Thyroid gland (tissue), 4 donors: Measurements from ENCODE around the gene SH2D4B. TPM values are rescaled to one million over a fixed set of nuclear protein-coding genes. Genes with fewer than 3 reads are reported as not detected.
"Not testable (repeated sequence)": the region's sequence is repeated elsewhere in the genome, so short reads cannot be mapped to it uniquely, and the experiment has no call there.

Experiments
- DNase-seq, 2 donors: peaks; one replicate each; pipeline ENCODE4 v3.0.0-alpha.2; 2019
- H3K27ac ChIP-seq, 3 donors: fragments of 200-600 bp; sonication (generic); 1 replicate in 2 of 3; 2 replicates in 1 of 3; pipeline ENCODE4 v1.5.1; 2016 to 2019; ENCODE audit warnings: mild to moderate bottlenecking in 1 of 3, moderate library complexity in 1 of 3
- H3K27me3 ChIP-seq: fragments of 200-600 bp; sonication (generic); one replicate; pipeline ENCODE4 v1.5.1; 2019
- H3K36me3 ChIP-seq, 2 donors: fragments of 200-600 bp; sonication (generic); one replicate each; pipeline ENCODE4 v1.5.1; 2016 to 2019
- H3K4me1 ChIP-seq, 2 donors: fragments of 200-600 bp; sonication (generic); one replicate each; pipeline ENCODE4 v1.5.1; 2017 to 2019
- H3K4me3 ChIP-seq, 3 donors: fragments of 200-600 bp; sonication (generic); replicated peaks in 1 of 3; 1 replicate in 2 of 3; 2 replicates in 1 of 3; pipeline ENCODE4 v1.5.1; 2016; ENCODE audit warnings: mild to moderate bottlenecking in 1 of 3
- H3K9me3 ChIP-seq: fragments of 200-600 bp; sonication (generic); one replicate; pipeline ENCODE4 v1.5.1; 2017
- POLR2A ChIP-seq, 2 donors: fragments of 450-650 bp; IDR thresholded peaks; one replicate each; pipeline ENCODE4 v1.6.1; 2017; ENCODE audit warnings: antibody characterized with exemption in 2 of 2, mild to moderate bottlenecking in 2 of 2, moderate library complexity in 1 of 2
- WGBS, 2 donors: methylation state at CpG; one replicate each; pipeline ENCODE4 v1.1.5; 2017; 5-methylcytosine and 5-hydroxymethylcytosine counted together
- intact Hi-C: fragments of 100-400 bp; cut with DNase I; formaldehyde crosslinking; loops from one replicate; pipeline ENCODE4 v1.15.1; 2023
- total RNA-seq, 4 donors: library from RNA; depleted of rRNA; stranded (reverse); fragments of >200 nt; gene quantifications; one replicate each; pipeline ENCODE4 v1.2.3, GENCODE V29; 2016
- TF ChIP-seq, protein P1 (sequence below), 6 experiments: fragments of 200-600 bp in 3 of 6; fragments of 450-650 bp in 3 of 6; sonication (generic) in 3 of 6; IDR thresholded peaks; one replicate each; pipeline ENCODE4 v1.5.1; 2016 to 2019; ENCODE audit warnings: antibody characterized with exemption in 6 of 6, mild to moderate bottlenecking in 2 of 6, inconsistent platforms in 1 of 6, moderate library complexity in 1 of 6

The SH2D4B gene
- total RNA-seq, 4 donors from 2014 or later, result 1.1 to 1.6 TPM; not detected in 2

DNA sequence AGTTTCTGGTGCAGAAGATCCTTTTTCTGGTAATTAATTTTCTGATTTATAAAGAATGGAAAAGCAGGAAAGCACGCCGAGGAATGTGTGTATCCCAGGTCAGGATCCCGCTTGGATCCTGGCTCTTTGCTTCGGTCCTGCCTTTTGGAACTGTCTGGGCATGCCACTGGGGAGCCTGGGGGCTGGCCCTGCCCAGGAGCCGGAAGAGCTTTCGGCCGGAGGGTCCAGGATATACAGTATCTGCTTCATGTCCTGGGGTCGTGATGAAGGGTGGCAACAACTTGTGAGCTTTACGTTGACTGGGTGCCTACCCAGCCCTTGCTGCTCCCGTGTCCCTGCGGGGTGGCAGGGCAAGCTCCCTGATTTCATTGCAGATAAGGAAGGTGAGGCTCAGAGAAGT, 2.4 kb downstream of the SH2D4B start:
- intact Hi-C loops, result no loop called here
- no peak for DNase-seq
- peak overlapping the region in 1 of 3 donors; percentile 56 for H3K27ac ChIP-seq
- TF ChIP-seq, protein P1, sequence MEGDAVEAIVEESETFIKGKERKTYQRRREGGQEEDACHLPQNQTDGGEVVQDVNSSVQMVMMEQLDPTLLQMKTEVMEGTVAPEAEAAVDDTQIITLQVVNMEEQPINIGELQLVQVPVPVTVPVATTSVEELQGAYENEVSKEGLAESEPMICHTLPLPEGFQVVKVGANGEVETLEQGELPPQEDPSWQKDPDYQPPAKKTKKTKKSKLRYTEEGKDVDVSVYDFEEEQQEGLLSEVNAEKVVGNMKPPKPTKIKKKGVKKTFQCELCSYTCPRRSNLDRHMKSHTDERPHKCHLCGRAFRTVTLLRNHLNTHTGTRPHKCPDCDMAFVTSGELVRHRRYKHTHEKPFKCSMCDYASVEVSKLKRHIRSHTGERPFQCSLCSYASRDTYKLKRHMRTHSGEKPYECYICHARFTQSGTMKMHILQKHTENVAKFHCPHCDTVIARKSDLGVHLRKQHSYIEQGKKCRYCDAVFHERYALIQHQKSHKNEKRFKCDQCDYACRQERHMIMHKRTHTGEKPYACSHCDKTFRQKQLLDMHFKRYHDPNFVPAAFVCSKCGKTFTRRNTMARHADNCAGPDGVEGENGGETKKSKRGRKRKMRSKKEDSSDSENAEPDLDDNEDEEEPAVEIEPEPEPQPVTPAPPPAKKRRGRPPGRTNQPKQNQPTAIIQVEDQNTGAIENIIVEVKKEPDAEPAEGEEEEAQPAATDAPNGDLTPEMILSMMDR (IDR thresholded peaks at IDR 0.05), result no peak
- TF ChIP-seq POLR2A (IDR thresholded peaks at IDR 0.05), result no peak
- WGBS, 2 donors, result 75 to 76% methylated on average over 11 of the region's 11 CpGs
- no peaks in the 10 kb centered on the region for H3K36me3 ChIP-seq
- peaks cover 4 to 8% of the 10 kb centered on the region in 2 donors for H3K4me1 ChIP-seq
- no peaks in the 10 kb centered on the region for H3K9me3 ChIP-seq
- H3K27me3 ChIP-seq, result no peaks in the 10 kb centered on the region
- H3K4me3 ChIP-seq, result no peak overlapping the region

DNA sequence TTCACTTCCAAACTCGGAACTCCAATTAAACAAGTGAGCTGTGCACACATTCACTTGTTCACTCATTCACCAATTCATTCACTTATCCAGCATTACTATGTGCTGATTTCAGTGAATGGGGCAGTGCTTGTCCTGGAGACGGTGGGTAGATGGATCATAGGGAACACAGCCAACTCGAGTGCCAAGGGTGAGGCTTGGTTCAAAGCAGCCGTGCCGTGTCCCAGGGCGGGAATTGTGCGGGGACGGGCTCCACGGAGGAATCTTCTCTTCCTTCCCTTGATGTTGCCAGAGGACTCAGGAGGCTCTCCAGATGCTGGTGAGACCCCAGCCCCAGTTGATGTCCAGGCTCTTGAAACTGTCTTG, 2.9 kb downstream of the SH2D4B start:
- peak overlapping the region in 2 of 3 donors; percentile 26 to 56 for H3K27ac ChIP-seq

DNA sequence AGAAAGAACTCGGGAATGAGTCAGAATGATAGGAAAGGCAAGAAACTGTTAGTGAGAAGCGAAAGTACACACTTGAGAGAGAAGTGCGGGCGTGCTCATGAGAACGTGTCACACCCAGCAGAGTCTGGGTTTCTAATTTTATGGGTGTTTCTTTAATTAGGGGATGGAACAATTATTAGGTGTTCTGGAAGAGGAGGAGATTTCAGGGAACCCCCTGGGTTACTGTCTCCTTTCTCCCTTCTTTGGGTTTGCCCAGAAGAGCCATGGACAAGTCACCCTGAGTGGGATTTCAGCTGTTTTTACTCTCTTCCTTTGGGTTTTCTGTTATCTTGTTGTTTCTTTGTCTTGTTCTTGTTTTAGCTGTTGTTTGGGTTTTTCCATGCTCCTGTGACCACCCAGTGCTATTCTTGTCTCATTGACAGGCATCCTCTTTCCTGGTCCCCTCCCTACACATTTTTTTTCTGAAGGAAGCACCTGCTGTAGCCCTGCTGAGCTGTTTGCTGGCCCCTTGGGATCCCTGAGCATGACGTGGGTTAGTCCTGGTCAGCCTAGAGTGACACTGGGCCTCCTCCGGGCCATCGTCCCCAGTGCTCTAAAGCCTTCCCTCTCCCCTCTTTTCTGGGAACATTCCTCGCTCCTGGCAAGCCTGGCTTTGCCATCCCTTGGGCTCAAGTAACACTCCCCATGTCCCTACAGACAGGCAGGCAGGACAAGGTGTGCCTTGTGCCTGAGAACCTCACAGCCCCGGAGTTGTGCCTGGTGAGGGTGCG, 3.5 kb downstream of the SH2D4B start:
- Histone ChIP-seq H3K4me1 (peaks cover 4 to 7% of the 10 kb centered on the region in 2 donors), H3K27ac (peak overlapping the region in 2 of 3 donors; percentile 26 to 56), H3K9me3 (no peaks in the 10 kb centered on the region), H3K27me3 (no peaks in the 10 kb centered on the region), H3K4me3 (no peak overlapping the region), H3K36me3 (no peaks in the 10 kb centered on the region)
- intact Hi-C loops, result no loop called here
- WGBS, 2 donors, result 70 to 72% methylated on average over 11 of the region's 11 CpGs
- DNase-seq, result no peak
- TF ChIP-seq POLR2A (IDR thresholded peaks at IDR 0.05), result no peak
- TF ChIP-seq, protein P1 (IDR thresholded peaks at IDR 0.05), result no peak

More for the DNA sequence above, 2.9 kb downstream of the SH2D4B start:
- no peak overlapping the region for H3K4me3 ChIP-seq
- H3K9me3 ChIP-seq, result no peaks in the 10 kb centered on the region
- H3K36me3 ChIP-seq, result no peaks in the 10 kb centered on the region
- no peak for DNase-seq
- peaks cover 4 to 8% of the 10 kb centered on the region in 2 donors for H3K4me1 ChIP-seq
- 67 to 69% methylated on average over 9 of the region's 9 CpGs for WGBS, 2 donors
- no peaks in the 10 kb centered on the region for H3K27me3 ChIP-seq
- intact Hi-C loops, result no loop called here
- no peak for TF ChIP-seq POLR2A (IDR thresholded peaks at IDR 0.05)
- TF ChIP-seq, protein P1 (IDR thresholded peaks at IDR 0.05), result no peak

DNA sequence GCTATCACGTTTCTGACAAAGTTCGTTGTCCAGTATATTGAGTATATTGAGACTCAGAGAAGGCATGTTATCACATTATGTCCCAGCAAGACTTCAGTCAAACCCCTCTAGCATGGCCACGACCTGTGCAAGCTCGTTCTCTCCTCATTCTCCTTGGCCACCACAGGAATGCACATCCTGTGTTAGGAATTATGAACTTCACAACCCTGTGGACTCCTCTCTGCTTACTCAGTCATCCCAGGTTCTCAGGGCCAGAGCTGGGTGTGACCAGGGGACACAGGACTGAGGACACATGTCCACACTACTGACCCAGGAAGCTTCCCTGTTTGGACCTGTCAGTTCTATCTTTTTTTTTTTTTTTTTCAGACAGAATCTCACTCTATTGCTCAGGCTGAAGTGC, 4.4 kb downstream of the SH2D4B start:
- Histone ChIP-seq H3K36me3 (no peaks in the 10 kb centered on the region), H3K4me1 (no peaks in the 10 kb centered on the region), H3K27ac (no peak overlapping the region), H3K9me3 (no peaks in the 10 kb centered on the region), H3K27me3 (no peaks in the 10 kb centered on the region), H3K4me3 (no peak overlapping the region)
- intact Hi-C loops, result no loop called here
- TF ChIP-seq, protein P1 (IDR thresholded peaks at IDR 0.05), result no peak
- TF ChIP-seq POLR2A (IDR thresholded peaks at IDR 0.05), result no peak
- no peak for DNase-seq
- 65 to 78% methylated on average over 4 of the region's 4 CpGs for WGBS, 2 donors

DNA sequence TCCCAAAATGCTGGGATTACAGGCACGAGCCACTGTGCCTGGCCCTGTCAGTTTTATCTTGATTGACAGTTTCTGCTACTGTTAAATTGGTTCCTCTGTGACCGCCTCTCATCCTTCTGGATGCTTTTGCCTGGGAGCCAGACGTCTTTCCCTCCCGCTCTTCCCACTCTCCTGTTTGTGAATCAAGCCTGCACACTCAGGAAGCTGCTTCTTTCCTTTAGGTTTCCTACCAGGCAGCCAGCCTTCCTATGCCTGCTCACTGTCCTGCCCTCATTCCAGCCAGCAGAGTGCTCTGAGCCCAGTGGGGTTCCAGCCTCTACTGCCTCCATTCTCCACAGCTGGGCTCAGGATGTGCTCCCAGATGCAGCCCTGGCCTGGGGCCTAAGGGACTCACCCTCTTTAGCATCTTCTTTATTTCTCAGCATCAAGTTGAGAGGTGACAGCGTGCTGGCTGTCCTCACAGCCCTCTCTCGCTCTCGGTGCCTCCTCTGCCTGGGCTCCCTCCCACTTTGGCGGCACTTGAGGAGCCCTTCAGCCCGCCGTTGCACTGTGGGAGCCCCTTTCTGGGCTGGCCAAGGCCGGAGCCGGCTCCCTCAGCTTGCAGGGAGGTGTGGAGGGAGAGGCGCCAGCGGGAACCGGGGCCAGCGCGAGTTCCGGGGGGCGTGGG, 5.1 kb downstream of the SH2D4B start:
- H3K36me3 ChIP-seq, result no peaks in the 10 kb centered on the region
- intact Hi-C loops, result no loop called here
- H3K4me1 ChIP-seq, result no peaks in the 10 kb centered on the region
- no peak overlapping the region for H3K27ac ChIP-seq
- no peak overlapping the region for H3K4me3 ChIP-seq
- no peaks in the 10 kb centered on the region for H3K9me3 ChIP-seq
- no peak for DNase-seq
- TF ChIP-seq, protein P1 (IDR thresholded peaks at IDR 0.05), result no peak
- no peak for TF ChIP-seq POLR2A (IDR thresholded peaks at IDR 0.05)
- 88 to 93% methylated on average over 14 to 18 of the region's 19 CpGs for WGBS, 2 donors
- no peaks in the 10 kb centered on the region for H3K27me3 ChIP-seq

DNA sequence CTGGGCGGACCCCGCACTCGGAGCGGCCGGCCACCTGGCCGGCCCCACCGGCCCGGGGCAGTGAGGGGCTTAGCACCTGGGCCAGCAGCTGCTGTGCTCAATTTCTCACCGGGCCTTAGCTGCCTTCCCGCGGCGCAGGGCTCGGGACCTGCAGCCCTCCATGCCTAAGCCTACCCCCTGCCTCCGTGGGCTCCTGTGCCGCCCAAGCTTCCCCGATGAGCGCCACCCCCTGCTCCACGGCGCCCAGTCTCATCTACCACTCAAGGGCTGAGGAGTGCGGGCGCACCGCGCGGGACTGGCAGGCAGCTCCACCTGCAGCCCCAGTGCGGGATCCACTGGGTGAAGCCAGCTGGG, 5.6 kb downstream of the SH2D4B start:
- intact Hi-C loops, H3K27me3 ChIP-seq, DNase-seq, H3K4me3 ChIP-seq, H3K9me3 ChIP-seq, H3K36me3 ChIP-seq, H3K27ac ChIP-seq, H3K4me1 ChIP-seq: not testable (repeated sequence)
- 96 to 98% methylated on average over 20 to 25 of the region's 25 CpGs for WGBS, 2 donors
